HS-5 (cell line): ENCODE measurements around the gene CLEC17A.
"Not testable (repeated sequence)": the region's sequence is repeated elsewhere in the genome, so short reads cannot be mapped to it uniquely, and the experiment has no call there.

Experiments used
- DNase-seq: peaks from one replicate; pipeline ENCODE4 v3.0.0-alpha.2; 2012; ENCODE audit warnings: low read depth

CLEC17A gene

GRCh38 chr19:14580623-14581237, 2.2 kb upstream of the CLEC17A start:
- DNase-seq, result no peak

- not testable (repeated sequence) for DNase-seq
These were observed 1.5 kb downstream of the CLEC17A start for GRCh38 chr19:14584372-14584771.

- peak; percentile 41 for DNase-seq
These were observed 2.3 kb downstream of the CLEC17A start for GRCh38 chr19:14585187-14585586.

GRCh38 chr19:14589433-14589832, 6.5 kb downstream of the CLEC17A start:
- DNase-seq, result peak; percentile 8

GRCh38 chr19:14595558-14595957, 12.7 kb downstream of the CLEC17A start:
- no peak for DNase-seq

- DNase-seq, result no peak
These were observed 16.8 kb downstream of the CLEC17A start for GRCh38 chr19:14599548-14600147.

- DNase-seq, result no peak
These were observed 21.1 kb downstream of the CLEC17A start for GRCh38 chr19:14603990-14604387.

- no peak for DNase-seq
These were observed 23.7 kb downstream of the CLEC17A start for GRCh38 chr19:14606627-14607026.

- DNase-seq, result no peak
These were observed 28.2 kb downstream of the CLEC17A start for GRCh38 chr19:14611051-14611450.

GRCh38 chr19:14612242-14612641, 29.4 kb downstream of the CLEC17A start:
- DNase-seq, result not testable (repeated sequence)

- no peak for DNase-seq
These were observed 29.8 kb downstream of the CLEC17A start for GRCh38 chr19:14612657-14613056.

GRCh38 chr19:14613399-14614098, 30.7 kb downstream of the CLEC17A start:
- not testable (repeated sequence) for DNase-seq

GRCh38 chr19:14614099-14614412, 31.2 kb downstream of the CLEC17A start:
- no peak for DNase-seq

GRCh38 chr19:14615623-14616022, 32.7 kb downstream of the CLEC17A start:
- DNase-seq, result no peak

- DNase-seq, result no peak
These were observed 33.5 kb downstream of the CLEC17A start for GRCh38 chr19:14616407-14616806.

- no peak for DNase-seq
These were observed 36.5 kb downstream of the CLEC17A start for GRCh38 chr19:14619404-14619803.

GRCh38 chr19:14624491-14624890, 41.6 kb downstream of the CLEC17A start:
- DNase-seq, result not testable (repeated sequence)

GRCh38 chr19:14629557-14629956, 46.7 kb downstream of the CLEC17A start:
- DNase-seq, result no peak

GRCh38 chr19:14632286-14632685, 49.4 kb downstream of the CLEC17A start:
- peak; percentile 13 for DNase-seq

GRCh38 chr19:14639536-14640277, 56.8 kb downstream of the CLEC17A start:
- no peak for DNase-seq

- no peak for DNase-seq
These were observed 65.6 kb downstream of the CLEC17A start for GRCh38 chr19:14648506-14648905.

GRCh38 chr19:14649020-14649419, 66.1 kb downstream of the CLEC17A start:
- no peak for DNase-seq

GRCh38 chr19:14650161-14650560, 67.3 kb downstream of the CLEC17A start:
- no peak for DNase-seq
